AG04449 (cell line): ENCODE results near the gene SRP9.

Source experiments
- CTCF ChIA-PET: fragments of 350-600 bp; formaldehyde crosslinking; extraction: SDS; loops from one replicate; lab custom pipeline; 2021; ENCODE audit warnings: antibody characterized with exemption; lab: Yijun Ruan, JAX
- POLR2A ChIA-PET: fragments of 400-600, 350-600 bp; formaldehyde crosslinking; extraction: SDS; loops from one replicate; lab custom pipeline; 2020; ENCODE audit warnings: antibody characterized with exemption, inconsistent platforms; lab: Yijun Ruan, JAX
- DNase-seq: peaks from one replicate; pipeline ENCODE4 v3.0.0-alpha.2; 2010; ENCODE audit warnings: low read depth, low spot score
- H3K4me3 ChIP-seq: 2 replicates; pipeline ENCODE4 v1.5.1; 2011; ENCODE audit warnings: low read depth, mild to moderate bottlenecking, control low read depth, low read length
- TF ChIP-seq, protein P1 (sequence below): IDR thresholded peaks from one replicate; pipeline ENCODE4 v1.5.1; 2011; ENCODE audit warnings: mild to moderate bottlenecking, moderate library complexity, low read length, control low read depth, inconsistent platforms; ENCODE audit not compliant: insufficient read depth; ENCODE audit errors: missing control alignments

Gene SRP9

DNA sequence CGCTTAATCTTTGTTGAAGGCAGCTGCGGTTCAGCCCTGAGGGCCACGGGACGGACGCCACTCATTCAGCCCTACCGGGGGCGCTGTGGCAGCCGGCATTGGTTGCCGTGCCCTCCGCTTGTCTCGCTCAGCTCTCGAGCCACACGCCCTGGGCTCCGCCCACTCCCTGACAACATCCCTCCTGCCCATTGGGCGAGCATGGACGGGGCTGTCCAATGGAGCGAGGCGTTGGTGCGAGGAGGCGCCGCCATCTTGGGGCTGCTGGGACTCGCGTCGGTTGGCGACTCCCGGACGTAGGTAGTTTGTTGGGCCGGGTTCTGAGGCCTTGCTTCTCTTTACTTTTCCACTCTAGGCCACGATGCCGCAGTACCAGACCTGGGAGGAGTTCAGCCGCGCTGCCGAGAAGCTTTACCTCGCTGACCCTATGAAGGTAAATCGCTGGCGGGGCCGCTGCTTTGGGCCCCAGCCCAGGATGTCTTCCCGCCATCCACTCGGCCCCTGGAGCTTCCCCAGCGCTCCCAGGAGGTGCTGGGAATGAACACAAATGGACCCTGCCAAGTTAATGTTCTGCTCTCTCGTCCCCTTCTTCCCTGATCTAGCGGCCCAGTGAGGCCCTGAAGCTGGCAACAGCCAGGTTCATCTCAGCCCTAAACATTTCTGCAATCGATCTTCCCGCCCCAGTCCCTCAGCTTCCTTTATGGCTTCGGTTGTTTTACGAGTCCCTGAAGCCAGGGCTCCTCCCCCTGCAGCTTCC, at the start of gene SRP9:
Gene SRP9 (plus strand): TSS at position 244 of the 754 bp plus-strand sequence. CDS start 115 bp downstream, at position 359.
- CTCF ChIA-PET: interaction anchor here (0.6 to 4.2 kb wide), 65 partner anchors 9 to 309 kb away, joined by 3 to 35 read pairs (median 4); partner anchors contain the start of genes EPHX1 and TMEM63A
- DNase-seq: peak; percentile 84
- peak within 1 kb of the TSS; percentile 89 for H3K4me3 ChIP-seq
- TF ChIP-seq, protein P1, sequence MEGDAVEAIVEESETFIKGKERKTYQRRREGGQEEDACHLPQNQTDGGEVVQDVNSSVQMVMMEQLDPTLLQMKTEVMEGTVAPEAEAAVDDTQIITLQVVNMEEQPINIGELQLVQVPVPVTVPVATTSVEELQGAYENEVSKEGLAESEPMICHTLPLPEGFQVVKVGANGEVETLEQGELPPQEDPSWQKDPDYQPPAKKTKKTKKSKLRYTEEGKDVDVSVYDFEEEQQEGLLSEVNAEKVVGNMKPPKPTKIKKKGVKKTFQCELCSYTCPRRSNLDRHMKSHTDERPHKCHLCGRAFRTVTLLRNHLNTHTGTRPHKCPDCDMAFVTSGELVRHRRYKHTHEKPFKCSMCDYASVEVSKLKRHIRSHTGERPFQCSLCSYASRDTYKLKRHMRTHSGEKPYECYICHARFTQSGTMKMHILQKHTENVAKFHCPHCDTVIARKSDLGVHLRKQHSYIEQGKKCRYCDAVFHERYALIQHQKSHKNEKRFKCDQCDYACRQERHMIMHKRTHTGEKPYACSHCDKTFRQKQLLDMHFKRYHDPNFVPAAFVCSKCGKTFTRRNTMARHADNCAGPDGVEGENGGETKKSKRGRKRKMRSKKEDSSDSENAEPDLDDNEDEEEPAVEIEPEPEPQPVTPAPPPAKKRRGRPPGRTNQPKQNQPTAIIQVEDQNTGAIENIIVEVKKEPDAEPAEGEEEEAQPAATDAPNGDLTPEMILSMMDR: peak; percentile 98
- POLR2A ChIA-PET: interaction anchor here (0.7 to 2.0 kb wide), 9 partner anchors 10 to 316 kb away, joined by 3 to 10 read pairs (median 3); partner anchors contain the start of gene ENAH

DNA sequence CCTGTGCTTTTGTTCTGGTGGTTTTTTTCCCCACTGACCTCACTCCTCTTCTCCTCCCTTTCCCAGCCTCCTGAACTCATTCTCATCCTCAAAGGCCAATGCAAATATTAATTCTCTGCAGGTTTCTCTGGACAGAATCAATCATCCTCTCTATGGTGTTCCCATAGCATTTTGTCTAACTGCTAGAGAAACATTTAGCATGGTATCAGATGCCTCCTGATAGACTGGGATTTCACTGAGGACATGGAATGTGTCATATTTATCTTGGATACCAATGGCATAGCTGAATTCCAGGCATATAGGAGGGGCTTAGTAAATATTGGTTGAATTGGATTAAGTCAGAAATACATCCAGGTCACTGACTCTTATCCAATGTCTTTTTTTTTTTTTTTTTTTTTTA, 46.1 kb upstream of the SRP9 start:
- TF ChIP-seq, protein P1: no peak
- ChIA-PET CTCF (interaction anchor here (1.2 to 1.7 kb wide), 2 partner anchors 12 to 15 kb away, joined by 3 to 4 read pairs; no protein-coding TSS in a partner anchor), POLR2A (interaction anchor here (0.6 kb wide), 1 partner anchor 39 kb away, joined by 3 read pairs; no protein-coding TSS in a partner anchor)
- H3K4me3 ChIP-seq: no peak overlapping the region
- DNase-seq: no peak

DNA sequence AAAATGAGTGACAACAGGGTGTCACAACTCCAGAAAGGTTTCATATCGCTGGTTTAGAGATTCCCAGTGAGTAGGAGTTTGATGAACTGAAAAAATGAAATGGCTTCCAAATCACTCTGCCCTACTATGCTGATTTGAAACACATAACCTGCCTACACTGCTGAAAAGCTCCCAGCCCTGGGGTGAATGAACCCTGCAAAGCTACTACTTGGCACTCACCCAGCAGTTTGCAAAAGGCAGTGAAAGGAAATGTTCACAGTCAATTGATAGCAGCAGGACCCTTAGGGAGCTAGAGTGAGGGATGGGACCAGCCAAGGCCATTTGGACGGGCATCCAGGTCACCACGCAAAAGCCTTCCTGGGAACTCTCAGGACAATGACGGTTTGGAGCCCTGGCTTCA, 44.4 kb upstream of the SRP9 start:
- TF ChIP-seq, protein P1: no peak
- DNase-seq: no peak
- H3K4me3 ChIP-seq: no peak overlapping the region
- POLR2A ChIA-PET: no interaction called here
- CTCF ChIA-PET: no interaction called here

GRCh38 chr1:225735252-225736149, 42.1 kb upstream of the SRP9 start:
- peak overlapping the region; percentile 27; the same call in 1 of the 2 replicates for H3K4me3 ChIP-seq
- TF ChIP-seq, protein P1: no peak
- ChIA-PET POLR2A (interaction anchor here (1.0 to 3.7 kb wide), 4 partner anchors 11 to 84 kb away, joined by 3 to 11 read pairs (median 4); no protein-coding TSS in a partner anchor), CTCF (interaction anchor here (0.8 to 1.8 kb wide), 5 partner anchors 9 to 42 kb away, joined by 3 to 8 read pairs (median 4); partner anchors contain the start of gene SRP9)
- DNase-seq: peak; percentile 92

GRCh38 chr1:225736437-225737098, 41.1 kb upstream of the SRP9 start:
- CTCF ChIA-PET: interaction anchor here (0.9 to 1.9 kb wide), 6 partner anchors 8 to 254 kb away, joined by 3 to 8 read pairs (median 5); partner anchors contain the start of gene SRP9

More at GRCh38 chr1:225736437-225737098, 41.1 kb upstream of the SRP9 start:
- DNase-seq: no peak
- no peak overlapping the region for H3K4me3 ChIP-seq
- TF ChIP-seq, protein P1: no peak
- POLR2A ChIA-PET: interaction anchor here (1.0 to 3.7 kb wide), 4 partner anchors 10 to 85 kb away, joined by 3 to 11 read pairs (median 4); no protein-coding TSS in a partner anchor
